PC-3 (cell line): Measurements from ENCODE around the gene POLR1C.

Experiments used
- EZH2 ChIP-seq: fragments of 300-600 bp; sonication (generic); IDR thresholded peaks from one replicate; pipeline ENCODE4 v1.6.1; 2017; ENCODE audit warnings: antibody characterized with exemption, mild to moderate bottlenecking, low read length; ENCODE audit not compliant: unreplicated experiment
- EZH2phosphoT487 ChIP-seq: fragments of 300-600 bp; sonication (generic); IDR thresholded peaks from 2 replicates; pipeline ENCODE4 v1.6.1; 2018; ENCODE audit warnings: mild to moderate bottlenecking, antibody characterized with exemption, low read length, borderline replicate concordance
- TF ChIP-seq, protein P1 (sequence below): fragments of 300-600 bp; sonication (generic); conservative IDR thresholded peaks from 2 replicates; pipeline ENCODE4 v1.5.1; 2017; ENCODE audit warnings: antibody characterized with exemption, low read depth, mild to moderate bottlenecking, low read length

GRCh38 chr6:43515808-43516207, 1.1 kb upstream of the POLR1C start:
- TF ChIP-seq, protein P1, sequence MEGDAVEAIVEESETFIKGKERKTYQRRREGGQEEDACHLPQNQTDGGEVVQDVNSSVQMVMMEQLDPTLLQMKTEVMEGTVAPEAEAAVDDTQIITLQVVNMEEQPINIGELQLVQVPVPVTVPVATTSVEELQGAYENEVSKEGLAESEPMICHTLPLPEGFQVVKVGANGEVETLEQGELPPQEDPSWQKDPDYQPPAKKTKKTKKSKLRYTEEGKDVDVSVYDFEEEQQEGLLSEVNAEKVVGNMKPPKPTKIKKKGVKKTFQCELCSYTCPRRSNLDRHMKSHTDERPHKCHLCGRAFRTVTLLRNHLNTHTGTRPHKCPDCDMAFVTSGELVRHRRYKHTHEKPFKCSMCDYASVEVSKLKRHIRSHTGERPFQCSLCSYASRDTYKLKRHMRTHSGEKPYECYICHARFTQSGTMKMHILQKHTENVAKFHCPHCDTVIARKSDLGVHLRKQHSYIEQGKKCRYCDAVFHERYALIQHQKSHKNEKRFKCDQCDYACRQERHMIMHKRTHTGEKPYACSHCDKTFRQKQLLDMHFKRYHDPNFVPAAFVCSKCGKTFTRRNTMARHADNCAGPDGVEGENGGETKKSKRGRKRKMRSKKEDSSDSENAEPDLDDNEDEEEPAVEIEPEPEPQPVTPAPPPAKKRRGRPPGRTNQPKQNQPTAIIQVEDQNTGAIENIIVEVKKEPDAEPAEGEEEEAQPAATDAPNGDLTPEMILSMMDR: no peak
- no peak for TF ChIP-seq EZH2
- no peak for TF ChIP-seq EZH2phosphoT487
